GM23338 (cell line): ENCODE results near the gene ALDH1A1. TPM values are rescaled to one million over a fixed set of nuclear protein-coding genes. Genes with fewer than 3 reads are reported as not detected.

ENCODE experiments used
- ATAC-seq: fragments of 200-7000 bp; cut with Tn5 transposase; 3 replicates; pipeline ENCODE4 v1.9.1; 2020
- DNase-seq: peaks from one replicate; pipeline ENCODE4 v3.0.0-alpha.2; 2015; ENCODE audit warnings: low spot score
- H2AFZ ChIP-seq: fragments of 200-600 bp; sonication (generic); 2 replicates; pipeline ENCODE4 v1.8.0; 2016; ENCODE audit warnings: antibody characterized with exemption, mild to moderate bottlenecking, moderate library complexity
- H3F3A ChIP-seq: fragments of 200-600 bp; sonication (generic); replicated peaks from 2 replicates; pipeline ENCODE4 v1.8.0; 2017; ENCODE audit warnings: antibody characterized with exemption, mixed run types, low read depth
- H3K27ac ChIP-seq: fragments of 200-600 bp; sonication (generic); 2 replicates; pipeline ENCODE4 v1.6.1; 2016; ENCODE audit warnings: low read depth
- H3K27me3 ChIP-seq: fragments of 200-600 bp; sonication (generic); 2 replicates; pipeline ENCODE4 v1.8.0; 2016; ENCODE audit warnings: mild to moderate bottlenecking, mixed run types, moderate library complexity; ENCODE audit not compliant: insufficient read depth
- H3K36me3 ChIP-seq: fragments of 200-600 bp; sonication (generic); 2 replicates; pipeline ENCODE4 v1.8.0; 2016; ENCODE audit warnings: mild to moderate bottlenecking; ENCODE audit not compliant: insufficient read depth
- H3K4me1 ChIP-seq: fragments of 200-600 bp; sonication (generic); 2 replicates; pipeline ENCODE4 v1.8.0; 2016; ENCODE audit warnings: mild to moderate bottlenecking, moderate library complexity; ENCODE audit not compliant: insufficient read depth
- H3K4me2 ChIP-seq: fragments of 200-600 bp; sonication (generic); 2 replicates; pipeline ENCODE4 v1.7.1; 2017; ENCODE audit warnings: mixed run types
- H3K4me3 ChIP-seq: fragments of 200-600 bp; sonication (generic); 2 replicates; pipeline ENCODE4 v1.6.1; 2016; ENCODE audit warnings: mixed run types
- H3K79me2 ChIP-seq: fragments of 200-600 bp; sonication (generic); replicated peaks from 2 replicates; pipeline ENCODE4 v1.8.0; 2017; ENCODE audit warnings: mild to moderate bottlenecking; ENCODE audit not compliant: insufficient read depth
- H3K9me2 ChIP-seq: fragments of 200-600 bp; sonication (generic); 2 replicates; pipeline ENCODE4 v1.8.0; 2017; ENCODE audit not compliant: insufficient read depth
- H4K20me1 ChIP-seq: fragments of 200-600 bp; sonication (generic); replicated peaks from 2 replicates; pipeline ENCODE4 v1.8.0; 2017; ENCODE audit warnings: mild to moderate bottlenecking; ENCODE audit not compliant: insufficient read depth
- H3K27ac Mint-ChIP-seq: 2 replicates; pipeline ENCODE4 v1.8.0; 2020; ENCODE audit warnings: inconsistent platforms, mild to moderate bottlenecking, moderate library complexity, mixed read lengths
- H3K27me3 Mint-ChIP-seq: 3 replicates; pipeline ENCODE4 v1.8.0; 2022; ENCODE audit warnings: low read depth, mild to moderate bottlenecking, moderate library complexity, mixed read lengths, inconsistent platforms; ENCODE audit not compliant: insufficient read depth, poor library complexity
- H3K36me3 Mint-ChIP-seq: 3 replicates; pipeline ENCODE4 v1.8.0; 2021; ENCODE audit warnings: low read depth, mild to moderate bottlenecking, inconsistent platforms, moderate library complexity, mixed read lengths
- H3K4me1 Mint-ChIP-seq: 3 replicates; pipeline ENCODE4 v1.8.0; 2020; ENCODE audit warnings: mild to moderate bottlenecking, inconsistent platforms, mixed read lengths
- H3K4me3 Mint-ChIP-seq: 3 replicates; pipeline ENCODE4 v1.8.0; 2021; ENCODE audit warnings: moderate library complexity, mild to moderate bottlenecking, inconsistent platforms, mixed read lengths
- H3K9me3 Mint-ChIP-seq: 3 replicates; pipeline ENCODE4 v1.8.0; 2020; ENCODE audit warnings: moderate library complexity, mild to moderate bottlenecking, inconsistent platforms, mixed read lengths
- CTCF ChIP-seq, 2 experiments: fragments of 200-600 bp in 1 of 2; sonication (generic) in 1 of 2; conservative IDR thresholded peaks; 2 replicates each; pipeline versions ENCODE4 v1.5.1 to v1.6.1; 2016 to 2017; ENCODE audit warnings: antibody characterized with exemption in 2 of 2, low read depth in 2 of 2, mild to moderate bottlenecking in 2 of 2, moderate library complexity in 1 of 2
- ETS1 ChIP-seq: IDR thresholded peaks from 2 replicates; pipeline ENCODE4 v1.6.1; 2016; ENCODE audit warnings: antibody characterized with exemption
- EZH2phosphoT487 ChIP-seq: fragments of 200-600 bp; sonication (generic); IDR thresholded peaks from one replicate; pipeline ENCODE4 v1.8.1; 2018; ENCODE audit warnings: antibody characterized with exemption; ENCODE audit not compliant: unreplicated experiment
- JUNB ChIP-seq: IDR thresholded peaks from one replicate; pipeline ENCODE4 v1.6.1; 2016; ENCODE audit warnings: antibody characterized with exemption; ENCODE audit not compliant: unreplicated experiment
- STAT1 ChIP-seq: IDR thresholded peaks from one replicate; pipeline ENCODE4 v1.6.1; 2016; ENCODE audit warnings: antibody characterized with exemption; ENCODE audit not compliant: unreplicated experiment
- ZNF114 ChIP-seq: fragments of 250-450 bp; sonication (Bioruptor Pico); IDR thresholded peaks from 2 replicates; pipeline ENCODE4 v1.5.0; 2020; ENCODE audit warnings: mild to moderate bottlenecking, moderate library complexity
- ZNF462 ChIP-seq: fragments of 250-450 bp; sonication (Bioruptor Pico); IDR thresholded peaks from 2 replicates; pipeline ENCODE4 v1.5.0; 2020; ENCODE audit warnings: mild to moderate bottlenecking, moderate library complexity
- polyA plus RNA-seq: library from polyadenylated mRNA; unstranded; fragments of >200 nt; fragmentation: Nextera tagmentation; extraction: Ambion mirVana; gene quantifications from 2 replicates; pipeline ENCODE4 v1.2.1, GENCODE V29; 2016
- total RNA-seq: library from RNA; depleted of rRNA; stranded (reverse); fragments of >200 nt; shearing (Covaris generic); gene quantifications from 2 replicates; pipeline ENCODE4 v1.2.3, GENCODE V29; 2014

The ALDH1A1 gene
- total and polyA plus RNA-seq, 2 experiments from 2014 or later = 2.1 to 3.4 TPM

GRCh38 chr9:72913382-72914009 is 39.4 kb downstream of the ALDH1A1 start (continued):
- TF ChIP-seq ZNF462 (CRISPR knock-in tag) (no peak), ZNF114 (no peak)

- Histone ChIP-seq H3F3A (no peaks in the 10 kb centered on the region), H3K36me3 (no peaks in the 10 kb centered on the region), H3K27me3 (no peaks in the 10 kb centered on the region), H3K4me2 (no peak overlapping the region), H3K27ac (no peak overlapping the region), H3K4me3 (no peak overlapping the region), H2AFZ (no peak overlapping the region), H4K20me1 (no peaks in the 10 kb centered on the region), H3K9me2 (no peaks in the 10 kb centered on the region), H3K4me1 (no peaks in the 10 kb centered on the region), H3K79me2 (no peaks in the 10 kb centered on the region)
- H3K36me3 Mint-ChIP-seq = no peaks in the 10 kb centered on the region
- ATAC-seq = no peak
- DNase-seq = no peak
- H3K27ac Mint-ChIP-seq = no peak overlapping the region
- peaks cover 3% of the 10 kb centered on the region for H3K27me3 Mint-ChIP-seq
- no peaks in the 10 kb centered on the region for H3K9me3 Mint-ChIP-seq
- no peak overlapping the region for H3K4me3 Mint-ChIP-seq
- H3K4me1 Mint-ChIP-seq = peaks cover 6% of the 10 kb centered on the region; the same call in 2 of the 3 replicates
- TF ChIP-seq CTCF (conservative IDR thresholded peaks at IDR 0.05; ENCODE audit: low read depth in 2 of 2) (no peak), EZH2phosphoT487 (no peak), ZNF114 (no peak), ETS1 (no peak), JUNB (no peak), STAT1 (no peak)
Observed at GRCh38 chr9:72912476-72913381, 40.1 kb downstream of the ALDH1A1 start.
